KOPT-K1 (cell line): ENCODE measurements around the gene ADSS2.
"Not testable (repeated sequence)": the region's sequence is repeated elsewhere in the genome, so short reads cannot be mapped to it uniquely, and the experiment has no call there.

ENCODE experiments used
- H3K27ac ChIP-seq: fragments of 200-600 bp; sonication (generic); 2 replicates; pipeline ENCODE4 v1.5.1; 2016; ENCODE audit warnings: antibody characterized with exemption, mild to moderate bottlenecking, low read depth, low read length; ENCODE audit not compliant: poor library complexity, severe bottlenecking
- H3K36me3 ChIP-seq: fragments of 200-600 bp; sonication (generic); 2 replicates; pipeline ENCODE4 v1.5.1; 2017; ENCODE audit warnings: antibody characterized with exemption, mild to moderate bottlenecking, low read length, moderate library complexity; ENCODE audit not compliant: insufficient read depth
- H3K9me3 ChIP-seq: fragments of 200-600 bp; sonication (generic); 2 replicates; pipeline ENCODE4 v1.5.1; 2017; ENCODE audit warnings: antibody characterized with exemption, low read length, mild to moderate bottlenecking; ENCODE audit not compliant: insufficient read depth, poor library complexity, severe bottlenecking

Gene ADSS2

GRCh38 chr1:244370060-244370637 is 81.6 kb downstream of the ADSS2 start:
- no peaks in the 10 kb centered on the region for H3K36me3 ChIP-seq
- H3K9me3 ChIP-seq, result peaks cover 1% of the 10 kb centered on the region
- H3K27ac ChIP-seq, result no peak overlapping the region

DNA sequence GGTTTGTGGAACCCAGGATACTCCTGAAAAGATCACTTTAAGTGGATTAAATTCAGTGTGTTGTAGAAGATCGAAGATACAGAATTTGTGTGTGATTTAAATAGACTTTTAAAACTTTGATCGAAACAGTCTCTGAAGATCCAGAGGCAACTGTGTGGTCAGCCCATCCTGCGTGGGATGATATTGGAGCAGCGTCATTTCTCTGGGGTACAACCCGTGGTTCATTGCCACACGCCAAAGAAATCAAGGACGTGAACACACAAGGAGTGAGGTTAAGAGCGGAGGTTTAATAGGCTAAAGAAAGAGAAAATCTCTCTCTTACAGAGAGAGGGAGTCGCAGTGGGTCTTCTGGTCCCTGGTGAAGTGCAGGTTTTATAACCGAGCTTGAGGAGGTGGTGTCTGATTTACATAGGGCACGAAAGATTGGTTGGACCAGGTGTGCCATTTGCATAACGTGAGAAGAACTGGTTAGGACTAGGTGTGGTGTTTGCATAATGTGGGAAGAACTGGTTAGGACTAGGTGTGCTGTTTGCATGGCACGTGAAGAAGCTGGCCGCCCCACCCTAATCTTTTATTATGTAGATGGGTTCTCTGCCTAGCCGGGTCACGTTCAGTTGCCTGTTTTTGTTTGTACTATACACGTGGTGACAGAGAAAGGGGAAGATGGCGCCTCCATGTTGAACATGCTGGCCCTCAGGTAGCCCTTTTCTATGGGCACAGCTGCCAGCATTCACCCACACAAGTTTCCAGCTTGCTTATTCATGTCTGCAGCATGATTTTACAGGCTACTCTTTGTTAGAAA is 82.3 kb downstream of the ADSS2 start:
- Histone ChIP-seq H3K9me3 (peaks cover 8% of the 10 kb centered on the region), H3K27ac (no peak overlapping the region), H3K36me3 (no peaks in the 10 kb centered on the region)

DNA sequence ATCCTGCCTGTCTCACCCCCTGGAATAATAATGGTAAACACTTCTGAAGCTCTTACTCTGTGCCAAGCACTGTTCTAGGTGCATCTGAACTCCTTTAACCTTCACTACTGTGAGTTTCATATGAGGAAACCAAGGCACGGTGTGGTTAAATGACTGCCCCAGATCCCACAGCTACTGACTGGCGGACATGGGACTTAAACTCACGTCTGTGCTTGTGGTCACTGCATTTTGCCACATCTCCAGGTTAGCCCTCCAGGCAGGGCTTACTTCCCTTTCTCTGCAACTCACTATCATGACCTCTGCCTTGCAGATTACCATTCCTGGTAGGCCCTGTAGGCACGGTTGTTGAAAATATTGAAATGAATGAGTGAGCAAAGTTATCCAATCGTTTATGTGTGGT is 83.4 kb downstream of the ADSS2 start:
- Histone ChIP-seq H3K27ac (no peak overlapping the region), H3K9me3 (peaks cover 9% of the 10 kb centered on the region), H3K36me3 (no peaks in the 10 kb centered on the region)

DNA sequence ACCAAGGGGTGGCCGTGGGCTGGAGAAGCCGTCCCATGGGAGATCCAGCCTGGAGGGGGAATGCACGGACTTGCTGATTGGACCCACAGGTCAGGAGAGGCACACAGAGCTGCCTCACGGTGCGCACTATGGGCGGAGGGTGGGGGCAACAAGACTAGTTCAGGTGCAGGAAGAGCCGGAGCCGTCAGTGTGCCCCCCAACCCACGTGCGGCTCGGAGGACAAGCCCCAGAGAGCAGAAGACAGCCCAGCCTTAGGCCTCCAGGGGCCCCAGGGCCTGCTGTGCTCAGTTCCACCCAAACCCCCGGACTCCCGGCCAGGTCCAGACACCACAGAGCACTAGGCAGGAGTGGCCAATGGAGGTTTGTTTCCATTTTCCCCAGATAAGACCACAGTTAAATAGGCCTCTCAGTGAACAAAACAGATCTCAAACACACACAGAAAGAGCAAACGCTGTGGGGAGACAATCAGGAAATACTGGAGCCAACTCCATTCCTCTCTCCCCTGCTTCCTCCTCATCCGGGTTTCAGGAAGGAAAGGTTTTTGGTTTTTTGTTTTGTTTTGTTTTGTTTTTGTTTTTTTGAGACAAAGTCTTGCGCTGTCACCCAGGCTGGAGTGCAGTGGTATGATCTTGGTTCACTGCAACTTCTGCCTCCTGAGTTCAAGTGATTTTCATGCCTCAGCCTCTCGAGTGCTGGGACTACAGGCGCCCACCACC is 84.2 kb downstream of the ADSS2 start:
- Histone ChIP-seq H3K9me3 (peaks cover 9% of the 10 kb centered on the region), H3K36me3 (no peaks in the 10 kb centered on the region), H3K27ac (no peak overlapping the region)

GRCh38 chr1:244365809-244366208 is 85.9 kb downstream of the ADSS2 start:
- no peaks in the 10 kb centered on the region for H3K36me3 ChIP-seq
- H3K27ac ChIP-seq, result no peak overlapping the region
- peaks cover 9% of the 10 kb centered on the region for H3K9me3 ChIP-seq

DNA sequence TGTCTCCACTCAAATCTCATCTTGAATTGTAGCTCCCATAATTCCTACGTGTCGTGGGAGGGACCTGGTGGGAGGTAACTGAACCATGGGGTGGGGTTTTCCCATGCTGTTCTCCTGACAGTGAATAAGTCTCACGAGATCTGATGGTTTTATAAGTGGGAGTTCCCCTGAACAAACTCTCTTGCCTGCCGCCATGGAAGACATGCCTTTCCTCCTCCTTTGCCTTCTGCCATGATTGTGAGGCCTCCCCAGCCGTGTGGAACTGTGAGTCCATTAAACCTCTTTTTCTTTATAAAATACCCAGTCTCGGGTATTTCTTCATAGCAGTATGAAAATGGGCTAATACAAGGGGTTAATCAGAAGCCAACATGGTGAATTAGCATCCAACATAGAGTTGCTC is 86.4 kb downstream of the ADSS2 start:
- H3K27ac ChIP-seq, H3K9me3 ChIP-seq, H3K36me3 ChIP-seq: not testable (repeated sequence)

- Histone ChIP-seq H3K36me3 (no peaks in the 10 kb centered on the region), H3K27ac (no peak overlapping the region), H3K9me3 (peaks cover 9% of the 10 kb centered on the region)
Observed at GRCh38 chr1:244362476-244362875, 89.2 kb downstream of the ADSS2 start.

DNA sequence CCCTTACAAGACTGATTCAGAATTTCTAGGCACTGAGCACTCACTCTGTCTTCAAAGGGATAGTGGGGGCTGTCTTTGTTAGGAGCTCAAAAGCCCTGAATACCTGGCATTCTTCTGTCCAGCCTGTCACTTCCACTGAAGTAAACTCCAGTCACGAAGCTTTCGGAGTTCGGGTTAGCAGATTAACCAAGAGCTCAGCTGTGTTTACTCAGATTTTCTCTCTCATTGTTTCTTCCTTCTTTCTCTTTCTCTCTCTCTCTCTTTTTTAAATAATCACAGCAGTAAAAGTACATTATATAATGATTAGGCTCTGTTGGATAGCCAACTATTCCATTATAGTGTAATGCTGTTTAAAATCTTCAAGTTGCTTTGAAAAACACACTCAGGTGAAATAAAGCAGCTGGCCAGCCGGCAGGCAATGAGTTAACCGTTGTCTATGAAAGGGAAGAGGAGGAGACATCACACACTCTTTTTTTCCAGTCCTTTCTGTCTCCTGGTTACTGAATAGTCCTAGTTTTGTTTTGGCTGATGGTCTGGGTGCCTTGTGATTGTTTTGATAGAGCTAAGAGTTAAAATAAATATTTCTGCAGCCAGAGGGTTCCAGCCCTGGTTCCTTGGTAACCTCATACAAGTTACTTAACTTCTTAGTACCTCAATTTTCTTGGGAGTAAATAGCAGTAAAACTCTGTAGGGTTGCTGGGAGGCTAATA is 89.8 kb downstream of the ADSS2 start:
- no peaks in the 10 kb centered on the region for H3K36me3 ChIP-seq
- peaks cover 9% of the 10 kb centered on the region for H3K9me3 ChIP-seq
- H3K27ac ChIP-seq, result no peak overlapping the region
